ENCODE results near the gene MED6.

Gene MED6

DNA sequence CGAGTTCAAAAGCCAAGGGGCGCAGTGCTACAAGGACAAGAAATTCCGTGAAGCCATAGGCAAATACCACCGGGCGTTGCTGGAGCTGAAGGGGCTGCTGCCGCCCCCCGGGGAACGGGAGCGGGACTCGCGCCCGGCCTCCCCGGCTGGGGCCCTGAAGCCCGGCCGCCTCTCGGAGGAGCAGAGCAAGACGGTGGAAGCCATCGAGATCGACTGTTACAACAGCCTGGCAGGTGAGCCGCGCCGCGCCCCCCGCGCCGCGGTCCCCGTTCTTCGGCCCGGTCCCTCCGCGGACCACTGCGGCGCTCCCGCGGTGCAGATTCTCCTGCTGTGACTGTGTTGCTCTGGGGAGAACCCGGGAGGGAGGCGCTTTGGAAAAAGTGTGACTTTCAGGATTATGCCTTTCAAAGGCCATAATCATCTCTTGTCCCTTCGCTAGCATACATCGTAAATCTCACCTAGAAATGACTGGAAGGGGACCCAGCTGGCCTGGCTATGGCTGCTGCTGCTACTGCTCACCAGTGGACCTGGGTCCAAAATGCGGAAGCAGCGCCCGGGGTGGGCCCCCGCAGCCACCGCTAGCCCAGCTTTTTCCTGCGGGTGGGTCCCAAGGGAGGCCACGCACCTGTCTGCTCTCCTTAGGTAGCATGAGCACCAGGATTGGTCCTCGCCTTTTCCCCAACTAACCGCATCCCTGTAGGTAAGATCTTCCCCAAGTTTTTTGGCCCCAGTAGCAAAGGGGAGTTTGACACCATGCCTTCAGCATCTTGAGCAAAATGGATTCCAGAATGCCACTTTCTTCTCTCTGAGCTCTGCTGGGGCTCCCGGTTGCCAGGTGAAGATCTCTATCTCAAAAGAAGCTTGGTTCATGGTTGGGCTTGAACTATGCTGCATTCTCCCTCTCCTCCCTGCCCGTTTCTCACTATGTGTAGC is 42.1 kb upstream of the MED6 start:
- H3K9me2 ChIP-seq (replicated peaks; ENCODE audit: control insufficient read depth, low read length) = no peaks in the 10 kb centered on the region
- peak overlapping the region; percentile 92 for H3K4me3 ChIP-seq (ENCODE audit: low read length)
- peaks cover 14% of the 10 kb centered on the region for H3F3A ChIP-seq (ENCODE audit: control insufficient read depth, insufficient read depth)
- peaks cover 64% of the 10 kb centered on the region for H3K36me3 ChIP-seq (ENCODE audit: control insufficient read depth, low read length)
- H4K20me1 ChIP-seq (ENCODE audit: control insufficient read depth, insufficient read depth, low read depth, low read length) = no peaks in the 10 kb centered on the region
- peak overlapping the region; percentile 87 for H3K27ac ChIP-seq (ENCODE audit: low read depth, low read length)
- TF ChIP-seq EZH2phosphoT487 (IDR thresholded peaks at IDR 0.05; ENCODE audit: borderline replicate concordance, low read length) (no peak), CTCF (IDR thresholded peaks at IDR 0.05; ENCODE audit: low read depth, low read length, poor library complexity, severe bottlenecking) (peak; percentile 7)
- peaks cover 70% of the 10 kb centered on the region for H3K4me1 ChIP-seq (ENCODE audit: control insufficient read depth, low read length)
- H3K4me2 ChIP-seq (ENCODE audit: low read length) = peak overlapping the region; percentile 80
- peaks cover 92% of the 10 kb centered on the region for H3K79me2 ChIP-seq (ENCODE audit: control insufficient read depth, low read length)
- no peaks in the 10 kb centered on the region for H3K9me3 ChIP-seq (ENCODE audit: control insufficient read depth, insufficient read depth, low read length)
- H3K27me3 ChIP-seq (ENCODE audit: control insufficient read depth, low read length) = no peaks in the 10 kb centered on the region

- Histone ChIP-seq H3K4me3 (ENCODE audit: low read length) (peak within 1 kb of the TSS; percentile 92), H3K79me2 (ENCODE audit: control insufficient read depth, low read length) (peaks cover 88% of the 10 kb centered on the region), H3K9me2 (replicated peaks; ENCODE audit: control insufficient read depth, low read length) (no peaks in the 10 kb centered on the region), H3K27ac (ENCODE audit: low read depth, low read length) (peak within 1 kb of the TSS; percentile 87), H3F3A (ENCODE audit: control insufficient read depth, insufficient read depth) (peaks cover 14% of the 10 kb centered on the region), H3K9me3 (ENCODE audit: control insufficient read depth, insufficient read depth, low read length) (0 out of 2 replicates have a peak, but pooled peaks cover 3% of the 10 kb centered on the region), H4K20me1 (ENCODE audit: control insufficient read depth, insufficient read depth, low read depth, low read length) (no peaks in the 10 kb centered on the region), H3K4me1 (ENCODE audit: control insufficient read depth, low read length) (peaks cover 66% of the 10 kb centered on the region), H3K27me3 (ENCODE audit: control insufficient read depth, low read length) (no peaks in the 10 kb centered on the region), H3K36me3 (ENCODE audit: control insufficient read depth, low read length) (peaks cover 63% of the 10 kb centered on the region), H3K4me2 (ENCODE audit: low read length) (peak within 1 kb of the TSS; percentile 93)
- TF ChIP-seq EZH2phosphoT487 (IDR thresholded peaks at IDR 0.05; ENCODE audit: borderline replicate concordance, low read length) (no peak), CTCF (IDR thresholded peaks at IDR 0.05; ENCODE audit: low read depth, low read length, poor library complexity, severe bottlenecking) (no peak)
These were observed 41.3 kb upstream of the MED6 start, which contains the start of gene TTC9 for GRCh38 chr14:70641548-70642302. TTC9 (plus strand) TSS chr14:70641916; CDS start chr14:70642130, 214 bp downstream.

GRCh38 chr14:70640938-70641547 is 40.6 kb upstream of the MED6 start:
- Histone ChIP-seq H3K27ac (ENCODE audit: low read depth, low read length) (peak overlapping the region; percentile 87), H3K4me3 (ENCODE audit: low read length) (peak overlapping the region; percentile 92), H4K20me1 (ENCODE audit: control insufficient read depth, insufficient read depth, low read depth, low read length) (no peaks in the 10 kb centered on the region), H3K4me2 (ENCODE audit: low read length) (peak overlapping the region; percentile 93), H3F3A (ENCODE audit: control insufficient read depth, insufficient read depth) (peaks cover 14% of the 10 kb centered on the region), H3K36me3 (ENCODE audit: control insufficient read depth, low read length) (peaks cover 61% of the 10 kb centered on the region), H3K9me3 (ENCODE audit: control insufficient read depth, insufficient read depth, low read length) (peaks cover 7% of the 10 kb centered on the region), H3K27me3 (ENCODE audit: control insufficient read depth, low read length) (no peaks in the 10 kb centered on the region), H3K79me2 (ENCODE audit: control insufficient read depth, low read length) (peaks cover 84% of the 10 kb centered on the region), H3K9me2 (replicated peaks; ENCODE audit: control insufficient read depth, low read length) (no peaks in the 10 kb centered on the region), H3K4me1 (ENCODE audit: control insufficient read depth, low read length) (peaks cover 63% of the 10 kb centered on the region)
- TF ChIP-seq CTCF (IDR thresholded peaks at IDR 0.05; ENCODE audit: low read depth, low read length, poor library complexity, severe bottlenecking) = peak; percentile 32
- TF ChIP-seq EZH2phosphoT487 (IDR thresholded peaks at IDR 0.05; ENCODE audit: borderline replicate concordance, low read length) = no peak

Measured in DOHH2 (cell line).